OCI-LY7 (cell line): ENCODE data around the gene UBE2G1.

Experiments
- CTCF ChIP-seq: fragments of 200-600 bp; sonication (generic); conservative IDR thresholded peaks from 2 replicates; pipeline ENCODE4 v1.5.1; 2014; ENCODE audit warnings: mild to moderate bottlenecking, antibody characterized with exemption, low read length, moderate library complexity, mixed read lengths
- EZH2phosphoT487 ChIP-seq: fragments of 200-600 bp; sonication (generic); IDR thresholded peaks from 2 replicates; pipeline ENCODE4 v1.6.1; 2018; ENCODE audit warnings: low read depth, borderline replicate concordance, mild to moderate bottlenecking, mixed run types, antibody characterized with exemption, low read length, moderate library complexity, mixed read lengths

- TF ChIP-seq CTCF (no peak), EZH2phosphoT487 (no peak)
Observed at GRCh38 chr17:4250887-4251286, 115.6 kb downstream of the UBE2G1 start.
